AG04450 (cell line): ENCODE measurements around the gene FAM168A. TPM values are rescaled to one million over a fixed set of nuclear protein-coding genes. Genes with fewer than 3 reads are reported as not detected.

Source experiments
- CTCF ChIA-PET: fragments of 300-600, 350-600 bp; formaldehyde crosslinking; extraction: SDS; loops from one replicate; lab custom pipeline; 2022; ENCODE audit warnings: antibody characterized with exemption, inconsistent platforms; lab: Charles Lee
- POLR2A ChIA-PET: fragments of 350-600 bp; formaldehyde crosslinking; extraction: SDS; loops from one replicate; lab custom pipeline; 2021; ENCODE audit warnings: antibody characterized with exemption, inconsistent platforms; lab: Yijun Ruan, JAX
- DNase-seq: peaks from one replicate; pipeline ENCODE4 v3.0.0-alpha.2; 2011; ENCODE audit warnings: low read depth, low spot score
- H3K27ac ChIP-seq: one replicate; pipeline ENCODE4 v1.5.1; 2012; ENCODE audit warnings: low read depth, low read length, control low read depth
- H3K27me3 ChIP-seq: one replicate; pipeline ENCODE4 v1.6.0; 2012; ENCODE audit warnings: low read length; ENCODE audit not compliant: control insufficient read depth, insufficient read depth
- H3K4me3 ChIP-seq: 2 replicates; pipeline ENCODE4 v1.5.1; 2011; ENCODE audit warnings: mild to moderate bottlenecking, low read depth, low read length, control low read depth
- H3K9me3 ChIP-seq: 2 replicates; pipeline ENCODE4 v1.5.1; 2012; ENCODE audit warnings: low read length; ENCODE audit not compliant: control insufficient read depth, insufficient read depth
- polyA plus RNA-seq: library from polyadenylated mRNA; depleted of rRNA; stranded (reverse); fragments of >200 nt; gene quantifications from 2 replicates; pipeline ENCODE4 v1.2.3, GENCODE V29; 2011
- TF ChIP-seq, protein P1 (sequence below): IDR thresholded peaks from 2 replicates; pipeline ENCODE4 v1.5.1; 2011; ENCODE audit warnings: low read depth, low read length, control low read depth, inconsistent platforms

FAM168A gene
- polyA plus RNA-seq, 1 experiment: 21.3 TPM

GRCh38 chr11:73401217-73401923 lies 196.5 kb downstream of the FAM168A start:
- ChIA-PET POLR2A (interaction anchor here (0.6 kb wide), 1 partner anchor 258 kb away, joined by 5 read pairs; no protein-coding TSS in a partner anchor), CTCF (interaction anchor here (3.8 kb wide), 1 partner anchor 260 kb away, joined by 66 read pairs; no protein-coding TSS in a partner anchor)
- Histone ChIP-seq H3K9me3 (no peaks in the 10 kb centered on the region), H3K27ac (no peak overlapping the region), H3K4me3 (no peak overlapping the region), H3K27me3 (no peaks in the 10 kb centered on the region)
- no peak for DNase-seq
- TF ChIP-seq, protein P1, sequence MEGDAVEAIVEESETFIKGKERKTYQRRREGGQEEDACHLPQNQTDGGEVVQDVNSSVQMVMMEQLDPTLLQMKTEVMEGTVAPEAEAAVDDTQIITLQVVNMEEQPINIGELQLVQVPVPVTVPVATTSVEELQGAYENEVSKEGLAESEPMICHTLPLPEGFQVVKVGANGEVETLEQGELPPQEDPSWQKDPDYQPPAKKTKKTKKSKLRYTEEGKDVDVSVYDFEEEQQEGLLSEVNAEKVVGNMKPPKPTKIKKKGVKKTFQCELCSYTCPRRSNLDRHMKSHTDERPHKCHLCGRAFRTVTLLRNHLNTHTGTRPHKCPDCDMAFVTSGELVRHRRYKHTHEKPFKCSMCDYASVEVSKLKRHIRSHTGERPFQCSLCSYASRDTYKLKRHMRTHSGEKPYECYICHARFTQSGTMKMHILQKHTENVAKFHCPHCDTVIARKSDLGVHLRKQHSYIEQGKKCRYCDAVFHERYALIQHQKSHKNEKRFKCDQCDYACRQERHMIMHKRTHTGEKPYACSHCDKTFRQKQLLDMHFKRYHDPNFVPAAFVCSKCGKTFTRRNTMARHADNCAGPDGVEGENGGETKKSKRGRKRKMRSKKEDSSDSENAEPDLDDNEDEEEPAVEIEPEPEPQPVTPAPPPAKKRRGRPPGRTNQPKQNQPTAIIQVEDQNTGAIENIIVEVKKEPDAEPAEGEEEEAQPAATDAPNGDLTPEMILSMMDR: no peak

- Histone ChIP-seq H3K27me3 (no peaks in the 10 kb centered on the region), H3K4me3 (no peak overlapping the region), H3K9me3 (no peaks in the 10 kb centered on the region), H3K27ac (no peak overlapping the region)
- DNase-seq: no peak
- CTCF ChIA-PET: interaction anchor here (1.2 to 1.3 kb wide), 4 partner anchors 48 to 261 kb away, joined by 3 to 5 read pairs (median 4); no protein-coding TSS in a partner anchor
- POLR2A ChIA-PET: no interaction called here
- TF ChIP-seq, protein P1: no peak
Observed at GRCh38 chr11:73400293-73400692, 197.6 kb downstream of the FAM168A start.

DNA sequence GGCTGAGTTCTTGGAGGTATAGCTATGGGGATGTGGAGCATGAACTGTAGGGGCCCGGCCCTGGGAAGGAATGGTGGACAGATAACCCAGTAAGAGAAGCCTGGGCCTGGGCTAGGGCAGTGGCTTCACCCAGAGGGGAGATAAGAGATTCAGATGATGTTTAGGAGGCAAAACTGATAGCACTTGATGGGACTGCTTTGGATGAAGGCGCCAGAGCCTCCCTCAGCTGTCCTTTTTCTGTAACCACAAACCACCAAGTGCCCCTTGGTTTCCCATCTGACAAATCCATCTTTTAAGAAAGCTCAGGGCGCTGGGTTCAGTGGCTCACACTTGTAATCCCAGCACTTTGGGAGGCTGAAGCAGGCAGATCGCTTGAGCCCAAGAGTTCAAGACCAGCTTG lies 198.3 kb downstream of the FAM168A start:
- DNase-seq: no peak
- Histone ChIP-seq H3K27ac (no peak overlapping the region), H3K27me3 (no peaks in the 10 kb centered on the region), H3K9me3 (no peaks in the 10 kb centered on the region), H3K4me3 (no peak overlapping the region)
- CTCF ChIA-PET: interaction anchor here (1.2 to 1.3 kb wide), 4 partner anchors 47 to 261 kb away, joined by 3 to 5 read pairs (median 4); no protein-coding TSS in a partner anchor
- POLR2A ChIA-PET: no interaction called here
- TF ChIP-seq, protein P1: no peak

GRCh38 chr11:73399159-73399590 lies 198.7 kb downstream of the FAM168A start:
- no peak for DNase-seq
- CTCF ChIA-PET: interaction anchor here (1.2 kb wide), 1 partner anchor 262 kb away, joined by 5 read pairs; no protein-coding TSS in a partner anchor

More at GRCh38 chr11:73399159-73399590, 198.7 kb downstream of the FAM168A start:
- TF ChIP-seq, protein P1: no peak
- POLR2A ChIA-PET: no interaction called here
- no peak overlapping the region for H3K4me3 ChIP-seq
- no peaks in the 10 kb centered on the region for H3K27me3 ChIP-seq
- no peak overlapping the region for H3K27ac ChIP-seq
- no peaks in the 10 kb centered on the region for H3K9me3 ChIP-seq
